Neural cell (in vitro differentiated cells): ENCODE measurements around the gene CPXM1.

Experiments
- CTCF ChIP-seq: fragments of 450-650 bp; IDR thresholded peaks from 2 replicates; pipeline ENCODE4 v1.5.1; 2014; ENCODE audit warnings: antibody characterized with exemption, mild to moderate bottlenecking, moderate library complexity; ENCODE audit not compliant: poor library complexity, severe bottlenecking
- POLR2AphosphoS5 ChIP-seq: IDR thresholded peaks from 2 replicates; pipeline ENCODE4 v1.6.1; 2012
- REST ChIP-seq: IDR thresholded peaks from 2 replicates; pipeline ENCODE4 v1.6.1; 2012; ENCODE audit warnings: borderline replicate concordance

GRCh38 chr20:2800521-2801285, at the start of gene CPXM1:
- TF ChIP-seq CTCF (no peak), POLR2AphosphoS5 (no peak), REST (no peak)
